OCI-LY3 (cell line): ENCODE data around the gene HAP1.

Experiments
- H2AFZ ChIP-seq: fragments of 200-600, 300-600 bp; shearing (Covaris generic); 2 replicates; pipeline ENCODE4 v1.6.0; 2014; ENCODE audit warnings: antibody characterized with exemption, low read depth, low read length
- H3K27ac ChIP-seq: fragments of 200-600, 300-600 bp; sonication (generic); 2 replicates; pipeline ENCODE4 v1.5.1; 2014; ENCODE audit warnings: mild to moderate bottlenecking, low read length, moderate library complexity, mixed read lengths
- H3K27me3 ChIP-seq: fragments of 200-600, 300-600 bp; sonication (generic); 2 replicates; pipeline ENCODE4 v1.6.1; 2014; ENCODE audit warnings: low read depth, low read length, mixed read lengths
- H3K36me3 ChIP-seq: fragments of 200-600, 300-600 bp; sonication (generic); replicated peaks from 2 replicates; pipeline ENCODE3; 2014; ENCODE audit warnings: low read depth, low read length, mixed read lengths
- H3K4me1 ChIP-seq: fragments of 300-600, 200-600 bp; sonication (generic); 2 replicates; pipeline ENCODE4 v1.6.1; 2014; ENCODE audit warnings: low read length, mixed read lengths
- H3K4me2 ChIP-seq: fragments of 200-600, 300-600 bp; sonication (generic); 2 replicates; pipeline ENCODE4 v1.6.1; 2014; ENCODE audit warnings: low read length, mixed read lengths
- H3K4me3 ChIP-seq: fragments of 300-600, 200-600 bp; sonication (generic); 2 replicates; pipeline ENCODE4 v1.5.1; 2014; ENCODE audit warnings: antibody characterized with exemption, mild to moderate bottlenecking, low read length, moderate library complexity
- H3K79me2 ChIP-seq: fragments of 300-600, 200-600 bp; shearing (Covaris generic); 2 replicates; pipeline ENCODE4 v1.6.1; 2014; ENCODE audit warnings: mild to moderate bottlenecking, low read length, mixed read lengths
- H3K9ac ChIP-seq: fragments of 300-600, 200-600 bp; shearing (Covaris generic); 2 replicates; pipeline ENCODE4 v1.6.0; 2014; ENCODE audit warnings: mild to moderate bottlenecking, low read length, moderate library complexity
- H3K9me3 ChIP-seq: fragments of 200-600, 300-600 bp; shearing (Covaris generic); 2 replicates; pipeline ENCODE4 v1.6.1; 2014; ENCODE audit warnings: low read length, mixed read lengths; ENCODE audit not compliant: insufficient read depth
- H4K20me1 ChIP-seq: fragments of 200-600, 300-600 bp; sonication (generic); 2 replicates; pipeline ENCODE4 v1.6.1; 2016; ENCODE audit warnings: low read length, mixed read lengths; ENCODE audit not compliant: insufficient read depth
- EZH2phosphoT487 ChIP-seq: fragments of 200-600 bp; shearing (Covaris generic); IDR thresholded peaks from 2 replicates; pipeline ENCODE4 v1.6.1; 2018; ENCODE audit warnings: antibody characterized with exemption, mixed run types, low read depth
- TF ChIP-seq, protein P1 (sequence below): fragments of 200-600, 300-600 bp; sonication (generic); IDR thresholded peaks from 2 replicates; pipeline ENCODE4 v1.5.1; 2014; ENCODE audit warnings: antibody characterized with exemption, low read length, low read depth

The HAP1 gene

DNA sequence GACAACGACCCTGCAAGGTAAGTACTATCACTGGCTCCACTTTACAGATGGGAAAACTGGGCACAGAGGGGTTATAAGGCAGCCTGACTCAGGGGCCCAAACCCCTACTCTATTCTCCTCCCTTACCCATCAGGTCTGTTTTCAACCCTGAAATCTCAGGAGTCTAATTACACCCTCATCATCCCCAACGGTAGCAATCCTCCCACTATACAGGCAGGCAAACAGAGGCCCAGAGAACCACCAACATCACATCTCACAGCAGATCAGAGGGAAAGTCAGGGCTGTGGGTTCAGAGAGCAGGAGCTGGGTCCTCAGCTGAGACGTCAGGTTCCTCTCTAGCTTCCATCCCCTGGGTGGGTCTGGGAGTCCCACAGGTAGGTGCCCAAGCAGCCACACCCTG lies 35.5 kb upstream of the HAP1 start:
- H3K36me3 ChIP-seq, result no peaks in the 10 kb centered on the region
- no peak overlapping the region for H3K27ac ChIP-seq
- H3K27me3 ChIP-seq, result no peaks in the 10 kb centered on the region
- no peak for TF ChIP-seq EZH2phosphoT487
- TF ChIP-seq, protein P1, sequence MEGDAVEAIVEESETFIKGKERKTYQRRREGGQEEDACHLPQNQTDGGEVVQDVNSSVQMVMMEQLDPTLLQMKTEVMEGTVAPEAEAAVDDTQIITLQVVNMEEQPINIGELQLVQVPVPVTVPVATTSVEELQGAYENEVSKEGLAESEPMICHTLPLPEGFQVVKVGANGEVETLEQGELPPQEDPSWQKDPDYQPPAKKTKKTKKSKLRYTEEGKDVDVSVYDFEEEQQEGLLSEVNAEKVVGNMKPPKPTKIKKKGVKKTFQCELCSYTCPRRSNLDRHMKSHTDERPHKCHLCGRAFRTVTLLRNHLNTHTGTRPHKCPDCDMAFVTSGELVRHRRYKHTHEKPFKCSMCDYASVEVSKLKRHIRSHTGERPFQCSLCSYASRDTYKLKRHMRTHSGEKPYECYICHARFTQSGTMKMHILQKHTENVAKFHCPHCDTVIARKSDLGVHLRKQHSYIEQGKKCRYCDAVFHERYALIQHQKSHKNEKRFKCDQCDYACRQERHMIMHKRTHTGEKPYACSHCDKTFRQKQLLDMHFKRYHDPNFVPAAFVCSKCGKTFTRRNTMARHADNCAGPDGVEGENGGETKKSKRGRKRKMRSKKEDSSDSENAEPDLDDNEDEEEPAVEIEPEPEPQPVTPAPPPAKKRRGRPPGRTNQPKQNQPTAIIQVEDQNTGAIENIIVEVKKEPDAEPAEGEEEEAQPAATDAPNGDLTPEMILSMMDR, result no peak
- H3K4me3 ChIP-seq, result no peak overlapping the region
- no peak overlapping the region for H3K4me2 ChIP-seq
- H3K9ac ChIP-seq, result no peak overlapping the region
- no peaks in the 10 kb centered on the region for H3K9me3 ChIP-seq
- no peaks in the 10 kb centered on the region for H4K20me1 ChIP-seq
- H2AFZ ChIP-seq, result no peak overlapping the region
- no peaks in the 10 kb centered on the region for H3K4me1 ChIP-seq
- H3K79me2 ChIP-seq, result no peaks in the 10 kb centered on the region

- Histone ChIP-seq H3K9me3 (no peaks in the 10 kb centered on the region), H3K36me3 (no peaks in the 10 kb centered on the region), H3K4me1 (no peaks in the 10 kb centered on the region), H3K9ac (no peak overlapping the region), H3K27me3 (no peaks in the 10 kb centered on the region), H3K27ac (no peak overlapping the region), H3K4me3 (no peak overlapping the region), H3K4me2 (no peak overlapping the region), H3K79me2 (no peaks in the 10 kb centered on the region), H2AFZ (no peak overlapping the region), H4K20me1 (no peaks in the 10 kb centered on the region)
- no peak for TF ChIP-seq EZH2phosphoT487
- TF ChIP-seq, protein P1, result no peak
These were observed 35.0 kb upstream of the HAP1 start for GRCh38 chr17:41769346-41769862.

GRCh38 chr17:41768682-41769288 lies 34.3 kb upstream of the HAP1 start:
- TF ChIP-seq EZH2phosphoT487, result no peak
- TF ChIP-seq, protein P1, result no peak
- Histone ChIP-seq H3K36me3 (no peaks in the 10 kb centered on the region), H3K79me2 (no peaks in the 10 kb centered on the region), H3K4me3 (no peak overlapping the region), H2AFZ (no peak overlapping the region), H3K4me2 (no peak overlapping the region), H3K9ac (no peak overlapping the region), H3K27me3 (no peaks in the 10 kb centered on the region), H4K20me1 (no peaks in the 10 kb centered on the region), H3K4me1 (no peaks in the 10 kb centered on the region), H3K9me3 (no peaks in the 10 kb centered on the region), H3K27ac (no peak overlapping the region)

DNA sequence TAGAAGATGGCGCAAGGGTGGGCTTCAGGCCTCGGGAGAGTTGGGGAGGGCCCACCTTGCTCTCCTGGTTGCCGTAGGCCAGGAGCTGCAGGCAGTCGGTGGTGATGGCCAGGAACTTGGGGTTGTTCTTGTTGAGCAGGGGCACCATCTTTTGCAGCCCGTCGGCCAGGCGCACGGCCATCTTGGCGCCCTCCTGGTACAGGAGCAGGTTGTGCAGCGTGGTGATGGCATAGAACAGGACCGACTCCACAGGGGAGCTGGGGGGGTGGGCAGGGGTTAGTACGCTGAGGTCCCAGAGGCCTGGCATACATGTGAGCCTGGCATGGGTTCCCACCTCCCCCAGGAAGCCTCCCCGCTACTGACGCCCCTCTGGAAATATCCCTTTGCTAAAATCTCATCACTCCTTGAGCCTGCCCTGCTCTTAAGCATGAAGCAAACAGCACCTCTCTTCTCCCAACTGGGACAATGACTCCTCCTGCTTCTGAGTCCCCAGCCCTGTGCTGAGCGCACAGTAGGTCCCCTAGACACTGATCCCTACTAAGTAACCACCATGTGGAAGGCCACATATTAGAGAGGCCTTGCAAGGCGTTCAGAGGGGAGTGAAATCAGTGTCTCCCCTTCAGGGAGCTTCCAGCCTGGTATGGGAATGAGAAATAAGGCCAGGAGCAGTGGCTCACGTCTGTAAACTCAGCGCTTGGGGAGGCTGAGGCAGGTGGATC lies 33.0 kb upstream of the HAP1 start:
- H3K4me3 ChIP-seq, result no peak overlapping the region
- no peaks in the 10 kb centered on the region for H3K9me3 ChIP-seq
- no peak overlapping the region for H3K27ac ChIP-seq
- H3K79me2 ChIP-seq, result no peaks in the 10 kb centered on the region
- no peak for TF ChIP-seq EZH2phosphoT487
- TF ChIP-seq, protein P1, result no peak
- H3K4me2 ChIP-seq, result no peak overlapping the region
- H3K27me3 ChIP-seq, result no peaks in the 10 kb centered on the region
- H3K36me3 ChIP-seq, result no peaks in the 10 kb centered on the region
- H2AFZ ChIP-seq, result no peak overlapping the region
- no peaks in the 10 kb centered on the region for H4K20me1 ChIP-seq
- no peak overlapping the region for H3K9ac ChIP-seq
- no peaks in the 10 kb centered on the region for H3K4me1 ChIP-seq
